IPS DF 6.9 (cell line): ENCODE results near the gene KLHL11.
A peak's percentile ranks its signal among the peaks of the same experiment; 100 is the strongest.

Experiments
- DNase-seq: peaks from one replicate; pipeline ENCODE4 v3.0.0-alpha.2; 2013; ENCODE audit warnings: low read depth, low spot score
- H3K27ac ChIP-seq: one replicate; pipeline ENCODE4 v1.5.1; 2013; ENCODE audit warnings: low read length, control low read depth
- H3K27me3 ChIP-seq: 2 replicates; pipeline ENCODE4 v1.6.1; 2013; ENCODE audit warnings: mild to moderate bottlenecking, low read length; ENCODE audit not compliant: control insufficient read depth, insufficient read depth
- H3K36me3 ChIP-seq: 2 replicates; pipeline ENCODE4 v1.6.1; 2013; ENCODE audit warnings: low read length; ENCODE audit not compliant: control insufficient read depth, insufficient read depth
- H3K4me1 ChIP-seq: 2 replicates; pipeline ENCODE4 v1.6.1; 2013; ENCODE audit warnings: low read length; ENCODE audit not compliant: control insufficient read depth, insufficient read depth
- H3K4me3 ChIP-seq: 2 replicates; pipeline ENCODE4 v1.5.1; 2013; ENCODE audit warnings: mild to moderate bottlenecking, low read length
- H3K9me3 ChIP-seq: 2 replicates; pipeline ENCODE4 v1.6.1; 2013; ENCODE audit warnings: low read length, inconsistent platforms; ENCODE audit not compliant: control insufficient read depth, insufficient read depth
- WGBS: extraction: QIAGEN DNeasy Blood & Tissue Kit; methylation state at CpG from one replicate; pipeline ENCODE4 v1.1.7; 2013; ENCODE audit warnings: mixed read lengths, missing lambda C conversion rate; ENCODE audit not compliant: insufficient read length, insufficient coverage; 5-methylcytosine and 5-hydroxymethylcytosine counted together

The KLHL11 gene, protein sequence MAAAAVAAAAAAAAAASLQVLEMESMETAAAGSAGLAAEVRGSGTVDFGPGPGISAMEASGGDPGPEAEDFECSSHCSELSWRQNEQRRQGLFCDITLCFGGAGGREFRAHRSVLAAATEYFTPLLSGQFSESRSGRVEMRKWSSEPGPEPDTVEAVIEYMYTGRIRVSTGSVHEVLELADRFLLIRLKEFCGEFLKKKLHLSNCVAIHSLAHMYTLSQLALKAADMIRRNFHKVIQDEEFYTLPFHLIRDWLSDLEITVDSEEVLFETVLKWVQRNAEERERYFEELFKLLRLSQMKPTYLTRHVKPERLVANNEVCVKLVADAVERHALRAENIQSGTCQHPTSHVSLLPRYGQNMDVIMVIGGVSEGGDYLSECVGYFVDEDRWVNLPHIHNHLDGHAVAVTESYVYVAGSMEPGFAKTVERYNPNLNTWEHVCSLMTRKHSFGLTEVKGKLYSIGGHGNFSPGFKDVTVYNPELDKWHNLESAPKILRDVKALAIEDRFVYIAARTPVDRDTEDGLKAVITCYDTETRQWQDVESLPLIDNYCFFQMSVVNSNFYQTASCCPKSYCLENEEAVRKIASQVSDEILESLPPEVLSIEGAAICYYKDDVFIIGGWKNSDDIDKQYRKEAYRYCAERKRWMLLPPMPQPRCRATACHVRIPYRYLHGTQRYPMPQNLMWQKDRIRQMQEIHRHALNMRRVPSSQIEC

DNA sequence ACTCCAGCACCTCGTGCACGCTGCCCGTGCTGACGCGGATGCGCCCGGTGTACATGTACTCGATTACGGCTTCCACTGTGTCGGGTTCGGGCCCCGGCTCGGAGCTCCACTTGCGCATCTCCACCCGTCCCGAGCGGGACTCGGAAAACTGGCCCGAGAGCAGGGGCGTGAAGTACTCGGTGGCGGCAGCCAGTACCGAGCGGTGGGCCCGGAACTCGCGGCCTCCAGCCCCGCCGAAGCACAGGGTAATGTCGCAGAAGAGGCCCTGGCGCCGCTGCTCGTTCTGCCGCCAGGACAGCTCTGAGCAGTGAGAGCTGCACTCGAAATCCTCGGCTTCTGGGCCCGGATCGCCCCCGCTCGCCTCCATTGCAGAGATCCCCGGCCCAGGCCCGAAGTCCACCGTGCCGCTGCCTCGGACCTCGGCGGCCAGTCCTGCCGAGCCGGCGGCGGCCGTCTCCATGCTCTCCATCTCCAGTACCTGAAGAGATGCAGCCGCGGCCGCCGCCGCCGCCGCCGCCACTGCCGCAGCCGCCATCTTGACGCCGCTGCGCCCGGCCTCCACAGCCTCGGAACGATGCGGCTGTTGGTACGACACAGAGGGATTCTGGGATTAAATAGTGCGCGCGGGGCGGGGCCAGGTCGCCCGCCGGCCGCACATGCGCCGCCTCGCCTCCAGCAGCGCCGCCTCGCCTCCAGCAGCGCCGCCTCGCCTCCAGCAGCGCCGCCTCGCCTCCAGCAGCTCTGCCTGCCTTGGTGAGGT lies at the start of gene KLHL11:
Gene KLHL11 (minus strand): TSS at position 588 of the 760 bp plus-strand sequence. CDS start 53 bp downstream, at position 535.
- H3K4me1 ChIP-seq, result peaks cover 3% of the 10 kb centered on the region; the same call in 1 of the 2 replicates
- peaks cover 13% of the 10 kb centered on the region for H3K36me3 ChIP-seq
- DNase-seq, result peak; percentile 61
- WGBS, result no CpG with 5 or more reads among the region's 90 CpGs
- no peaks in the 10 kb centered on the region for H3K9me3 ChIP-seq
- no peak within 1 kb of the TSS for H3K27ac ChIP-seq
- no peaks in the 10 kb centered on the region for H3K27me3 ChIP-seq
- peak within 1 kb of the TSS; percentile 55 for H3K4me3 ChIP-seq

DNA sequence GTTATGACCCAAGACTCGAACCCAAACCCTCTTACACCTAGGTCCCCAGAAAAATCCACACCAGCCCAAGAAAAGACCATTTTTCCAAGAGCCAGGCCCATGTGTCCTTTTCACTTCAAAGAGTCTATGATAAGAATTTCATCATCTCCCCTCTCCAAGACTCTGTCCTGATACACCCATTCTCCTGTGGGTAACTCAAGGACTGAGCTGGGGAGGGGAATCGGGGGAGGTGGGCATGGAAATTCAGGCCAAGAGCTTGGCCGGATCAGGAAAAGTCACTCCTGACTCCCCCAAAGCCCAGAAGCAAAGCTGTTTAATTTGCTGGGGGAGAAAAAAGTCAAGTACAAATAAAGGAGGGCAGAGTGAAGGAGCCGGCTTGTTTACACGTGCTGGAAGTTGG lies 49.8 kb upstream of the KLHL11 start:
- Histone ChIP-seq H3K27ac (no peak overlapping the region), H3K9me3 (no peaks in the 10 kb centered on the region), H3K4me1 (peaks cover 8% of the 10 kb centered on the region; the same call in 1 of the 2 replicates), H3K27me3 (no peaks in the 10 kb centered on the region), H3K36me3 (peaks cover 34% of the 10 kb centered on the region), H3K4me3 (no peak overlapping the region)
- DNase-seq, result no peak
- no CpG with 5 or more reads among the region's 5 CpGs for WGBS

DNA sequence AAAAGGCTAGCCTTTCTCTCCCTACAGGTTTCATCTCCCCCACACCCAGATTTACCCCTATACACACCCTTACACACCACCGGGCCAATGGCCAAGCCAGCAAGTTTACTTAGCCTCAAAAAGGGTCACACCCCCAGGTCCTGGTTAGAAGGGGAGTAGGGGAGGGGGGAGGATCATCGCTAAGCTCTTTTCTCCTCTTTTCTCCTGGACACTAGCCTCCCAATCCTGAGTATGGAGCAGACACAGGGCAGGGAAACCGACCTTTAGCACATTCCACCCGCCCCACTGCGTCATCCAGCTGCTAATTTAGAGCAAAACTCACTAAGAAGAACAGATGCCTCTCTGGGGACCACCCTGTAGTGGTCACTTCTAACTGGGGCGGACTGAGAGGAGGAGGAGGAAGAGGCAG lies 49.1 kb upstream of the KLHL11 start:
- no peak overlapping the region for H3K4me3 ChIP-seq
- no peak overlapping the region for H3K27ac ChIP-seq
- H3K27me3 ChIP-seq, result no peaks in the 10 kb centered on the region
- H3K9me3 ChIP-seq, result no peaks in the 10 kb centered on the region
- peaks cover 40% of the 10 kb centered on the region for H3K36me3 ChIP-seq
- WGBS, result no CpG with 5 or more reads among the region's 6 CpGs
- DNase-seq, result no peak
- H3K4me1 ChIP-seq, result peaks cover 5% of the 10 kb centered on the region; the same call in 1 of the 2 replicates

DNA sequence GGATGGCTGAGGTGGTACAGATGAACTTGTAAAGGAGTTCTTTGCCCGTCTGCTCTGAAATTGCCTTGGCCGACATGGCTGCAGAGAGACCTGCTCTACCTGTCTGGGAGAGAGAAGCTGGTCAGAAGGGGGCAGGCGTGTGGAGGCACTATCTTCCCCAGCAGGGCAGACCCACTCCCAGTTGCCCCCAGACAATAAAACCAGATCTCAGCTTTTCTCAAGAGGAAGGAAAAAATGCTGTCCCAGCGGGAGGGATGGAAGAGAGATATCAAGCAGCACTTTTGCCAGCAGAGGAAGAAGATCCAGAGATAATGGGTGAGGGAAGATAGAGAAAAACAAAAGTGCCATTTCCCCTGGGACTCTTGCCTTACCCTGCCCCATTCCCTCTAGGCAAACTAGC lies 48.6 kb upstream of the KLHL11 start:
- H3K27ac ChIP-seq, result no peak overlapping the region
- WGBS, result no CpG with 5 or more reads among the region's 4 CpGs
- peaks cover 46% of the 10 kb centered on the region for H3K36me3 ChIP-seq
- H3K9me3 ChIP-seq, result no peaks in the 10 kb centered on the region
- no peaks in the 10 kb centered on the region for H3K27me3 ChIP-seq
- H3K4me3 ChIP-seq, result no peak overlapping the region
- peaks cover 5% of the 10 kb centered on the region; the same call in 1 of the 2 replicates for H3K4me1 ChIP-seq
- DNase-seq, result no peak

DNA sequence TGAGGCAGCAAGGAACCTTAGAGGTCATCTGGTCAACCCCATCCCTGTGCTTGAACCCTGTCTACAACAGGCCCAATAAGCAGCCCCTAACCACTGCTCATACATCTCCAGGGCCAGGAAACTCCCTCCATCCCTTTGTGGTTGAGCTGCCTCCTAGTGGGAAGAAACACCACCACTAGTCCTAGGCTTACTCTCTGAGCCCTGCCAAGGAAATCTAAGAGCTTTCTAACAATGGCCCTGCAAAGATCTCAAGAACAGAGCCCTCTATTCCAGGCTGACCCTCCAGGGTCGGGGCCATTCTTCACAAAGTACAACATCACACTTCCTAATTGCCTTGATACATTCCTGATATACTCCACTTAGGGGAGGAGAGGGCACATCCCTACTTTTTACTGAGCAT lies 47.7 kb upstream of the KLHL11 start:
- no peaks in the 10 kb centered on the region for H3K27me3 ChIP-seq
- no peak for DNase-seq
- H3K36me3 ChIP-seq, result peaks cover 50% of the 10 kb centered on the region
- no peaks in the 10 kb centered on the region for H3K9me3 ChIP-seq
- peaks cover 5% of the 10 kb centered on the region; the same call in 1 of the 2 replicates for H3K4me1 ChIP-seq
- H3K27ac ChIP-seq, result no peak overlapping the region
- no peak overlapping the region for H3K4me3 ChIP-seq
- no CpG with 5 or more reads among the region's 1 CpG for WGBS

DNA sequence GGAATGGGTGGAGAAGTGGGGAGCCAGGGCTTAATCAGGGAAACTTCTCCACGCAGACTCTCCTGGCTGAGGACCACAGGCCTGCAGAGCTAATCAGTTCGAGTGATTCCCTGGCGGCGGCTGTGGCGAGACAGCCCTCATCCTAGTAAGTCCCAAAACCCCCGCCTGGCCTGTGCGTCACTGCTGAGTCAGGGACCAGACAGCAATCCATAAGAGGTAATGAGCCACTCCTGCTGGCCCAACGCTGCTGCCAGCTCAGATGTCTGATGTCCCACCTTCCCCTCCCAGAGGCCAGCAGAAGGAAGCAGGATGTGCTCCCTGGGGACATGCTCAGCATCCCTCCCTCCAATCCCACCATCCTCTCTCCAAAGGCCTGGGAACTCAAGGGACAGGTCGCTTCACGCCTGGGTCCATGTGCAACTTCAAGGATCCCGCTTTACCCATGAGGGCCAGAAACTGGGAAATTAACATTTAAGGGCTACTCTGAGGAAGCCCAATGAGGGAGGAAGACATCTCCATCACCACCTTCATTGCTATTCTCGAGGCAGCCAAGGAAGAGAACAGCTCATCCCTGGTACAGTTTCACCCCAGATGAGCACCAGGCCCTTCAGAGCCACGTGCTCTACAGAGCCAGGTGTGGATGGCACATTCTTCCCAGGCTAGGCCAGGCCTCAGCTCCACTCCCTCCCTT lies 45.6 kb upstream of the KLHL11 start:
- no peaks in the 10 kb centered on the region for H3K27me3 ChIP-seq
- no peak overlapping the region for H3K27ac ChIP-seq
- no peaks in the 10 kb centered on the region for H3K9me3 ChIP-seq
- 0 out of 2 replicates have a peak, but pooled peaks cover 1% of the 10 kb centered on the region for H3K4me1 ChIP-seq
- H3K36me3 ChIP-seq, result peaks cover 67% of the 10 kb centered on the region
- no peak for DNase-seq
- H3K4me3 ChIP-seq, result no peak overlapping the region
- WGBS, result no CpG with 5 or more reads among the region's 13 CpGs

DNA sequence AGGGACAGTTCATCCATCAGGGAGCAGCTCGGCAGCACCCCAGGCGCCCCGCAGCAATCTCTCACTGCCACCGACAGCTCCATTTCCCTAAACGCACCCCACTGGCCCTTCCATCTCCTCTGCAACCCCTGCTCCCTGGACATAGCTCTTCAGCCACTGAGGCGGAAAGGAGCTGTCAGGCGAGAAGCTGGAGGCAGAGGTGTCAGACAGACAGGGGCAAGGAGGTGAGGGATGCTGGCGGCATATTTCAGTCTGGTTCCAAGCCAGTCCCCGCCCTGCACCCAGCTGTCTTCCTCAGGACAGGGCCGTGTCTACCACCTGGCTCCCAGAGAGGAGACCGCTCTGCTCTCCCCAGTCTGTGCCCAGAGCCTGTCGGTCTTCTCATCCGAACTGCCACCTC lies 43.9 kb upstream of the KLHL11 start:
- H3K4me1 ChIP-seq, result no peaks in the 10 kb centered on the region
- DNase-seq, result no peak
- WGBS, result no CpG with 5 or more reads among the region's 13 CpGs
- no peaks in the 10 kb centered on the region for H3K9me3 ChIP-seq
- no peak overlapping the region for H3K27ac ChIP-seq
- H3K4me3 ChIP-seq, result no peak overlapping the region
- H3K27me3 ChIP-seq, result no peaks in the 10 kb centered on the region
- peaks cover 75% of the 10 kb centered on the region for H3K36me3 ChIP-seq

DNA sequence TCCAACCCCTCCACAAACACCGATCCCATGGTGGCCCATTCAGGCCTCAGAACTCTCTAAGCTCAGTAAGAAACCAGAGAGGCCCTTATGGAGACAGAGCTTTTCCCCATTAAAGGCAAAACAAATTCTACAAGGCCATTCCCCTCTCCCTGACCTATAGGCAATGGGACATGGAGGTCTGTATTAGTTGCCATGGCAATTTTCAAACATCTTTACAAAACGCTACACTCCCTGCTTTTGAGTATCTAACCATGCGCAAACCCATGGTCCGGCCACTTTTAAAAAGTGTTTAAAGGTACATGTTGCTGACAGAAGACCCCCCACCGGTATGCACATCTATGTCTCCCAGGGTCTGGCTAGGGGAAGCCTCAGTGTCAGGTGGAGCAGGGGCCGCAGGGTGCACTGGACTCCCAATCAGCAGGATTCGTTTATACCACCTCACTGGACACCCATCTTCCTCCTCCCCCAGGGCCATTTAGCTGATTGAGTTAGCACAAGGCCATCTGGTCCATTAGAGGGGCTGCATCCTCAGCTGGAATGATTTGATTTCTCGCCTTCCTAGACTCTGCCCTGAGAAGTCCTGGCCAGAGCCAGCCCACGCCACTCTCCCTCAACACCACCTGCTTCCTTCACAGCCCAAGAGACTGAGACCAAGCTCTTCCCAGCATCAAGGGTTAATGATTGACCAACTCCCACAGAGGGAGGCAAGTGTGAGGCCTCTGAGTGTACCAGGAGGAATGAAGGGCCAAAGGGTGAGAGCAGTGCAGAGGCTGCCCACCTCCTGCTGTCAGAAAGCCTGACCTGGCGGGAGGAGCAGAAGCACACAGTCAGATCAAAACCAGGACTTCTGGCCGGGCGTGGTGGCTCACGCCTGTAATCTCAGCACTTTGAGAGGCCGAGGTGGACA lies 42.7 kb upstream of the KLHL11 start:
- no peaks in the 10 kb centered on the region for H3K4me1 ChIP-seq
- no CpG with 5 or more reads among the region's 14 CpGs for WGBS
- no peaks in the 10 kb centered on the region for H3K27me3 ChIP-seq
- peaks cover 72% of the 10 kb centered on the region for H3K36me3 ChIP-seq
- H3K4me3 ChIP-seq, result no peak overlapping the region
- DNase-seq, result no peak
- no peak overlapping the region for H3K27ac ChIP-seq
- no peaks in the 10 kb centered on the region for H3K9me3 ChIP-seq

DNA sequence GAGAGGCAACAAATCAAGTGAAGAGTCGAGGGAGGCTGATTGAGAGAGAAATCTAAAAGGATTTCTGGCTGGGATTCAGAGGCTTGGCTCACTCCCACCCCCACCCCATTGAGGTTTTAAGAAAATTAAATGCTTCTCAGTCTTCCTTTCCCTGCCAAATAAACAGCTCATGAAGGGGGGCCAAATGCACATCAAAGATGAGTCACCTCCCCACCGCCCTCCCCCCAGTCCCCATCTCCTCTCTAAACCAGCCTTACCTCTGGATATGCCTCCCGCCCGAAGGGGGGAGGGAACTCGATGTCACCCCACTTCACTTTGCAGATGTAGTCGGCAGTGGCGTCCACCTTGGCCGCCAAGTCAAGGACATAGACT lies 41.9 kb upstream of the KLHL11 start:
- Histone ChIP-seq H3K4me1 (no peaks in the 10 kb centered on the region), H3K36me3 (peaks cover 71% of the 10 kb centered on the region), H3K27ac (no peak overlapping the region)

More for the DNA sequence above, 41.9 kb upstream of the KLHL11 start:
- no peaks in the 10 kb centered on the region for H3K27me3 ChIP-seq
- no CpG with 5 or more reads among the region's 8 CpGs for WGBS
- no peaks in the 10 kb centered on the region for H3K9me3 ChIP-seq
- no peak for DNase-seq
- H3K4me3 ChIP-seq, result no peak overlapping the region
